ENCODE data around the gene SPAG8. TPM values are rescaled to one million over a fixed set of nuclear protein-coding genes. Genes with fewer than 3 reads are reported as not detected.

The SPAG8 gene
- total RNA-seq, 5 donors from 2014 or later (not counting 1 experiment from before 2014, with no cell fraction given): 2.8 to 7.1 (median 3.8) TPM

Other genes with a start within 250 kb of the SPAG8 start
- gene TESK1, start 207.0 kb downstream of the SPAG8 start, total RNA-seq: 10 to 100 TPM; 24.2 to 56.1 (median 47.6) TPM
- gene CD72, start 193.8 kb downstream of the SPAG8 start, total RNA-seq: 1 to 10 TPM; 2.5 to 9.2 (median 4.9) TPM
- 10 to 100 TPM; 34.9 to 57.1 (median 51.9) TPM for gene SIT1, start 161.3 kb downstream of the SPAG8 start, total RNA-seq
- over 10,000 TPM; 10,537 to 37,987 (median 30,491) TPM for gene RMRP, start 154.2 kb downstream of the SPAG8 start, total RNA-seq
- gene CCDC107, start 154.0 kb downstream of the SPAG8 start, total RNA-seq: 10 to 100 TPM; 17.7 to 29.8 (median 27.5) TPM
- gene ARHGEF39, start 147.1 kb downstream of the SPAG8 start, total RNA-seq: 1 to 10 TPM in 2 of 5 donors, under 1 TPM in 3; 0.12 to 1.3 (median 0.57) TPM
- under 1 TPM in 2 of 5 donors, not detected in 3; 0.19 to 0.46 TPM for gene CA9, start 138.3 kb downstream of the SPAG8 start, total RNA-seq
- gene TPM2, start 122.3 kb downstream of the SPAG8 start, total RNA-seq: 10 to 100 TPM; 21.4 to 66.0 (median 57.5) TPM
- gene TLN1, start 80.1 kb downstream of the SPAG8 start, total RNA-seq: 100 to 1,000 TPM; 229 to 366 (median 294) TPM
- gene CREB3, start 79.6 kb downstream of the SPAG8 start, total RNA-seq: 10 to 100 TPM; 15.9 to 22.6 (median 19.3) TPM
- 10 to 100 TPM; 35.4 to 63.3 (median 60.1) TPM for gene GBA2, start 63.0 kb downstream of the SPAG8 start, total RNA-seq
- gene RGP1, start 63.0 kb downstream of the SPAG8 start, total RNA-seq: 10 to 100 TPM; 20.6 to 36.5 (median 33.5) TPM
- 1 to 10 TPM in 3 of 5 donors, not detected in 2; 1.6 to 5.1 (median 1.6) TPM for gene MSMP, start 58.0 kb downstream of the SPAG8 start, total RNA-seq
- 10 to 100 TPM in 3 of 5 donors, 1 to 10 TPM in 2; 5.9 to 10.9 (median 10.5) TPM for gene NPR2, start 20.7 kb downstream of the SPAG8 start, total RNA-seq
- 10 to 100 TPM; 15.4 to 30.3 (median 28.5) TPM for gene HINT2, start 2.8 kb upstream of the SPAG8 start, total RNA-seq
- not detected for gene FAM221B, start 16.5 kb upstream of the SPAG8 start, total RNA-seq
- gene TMEM8B, start 17.0 kb upstream of the SPAG8 start, total RNA-seq: 10 to 100 TPM in 2 of 5 donors, 1 to 10 TPM in 3; 6.5 to 11.9 (median 7.3) TPM
- not detected for gene OR13J1, start 58.1 kb upstream of the SPAG8 start, total RNA-seq
- gene HRCT1, start 93.9 kb upstream of the SPAG8 start, total RNA-seq: not detected
- gene SPAAR, start 97.2 kb upstream of the SPAG8 start, total RNA-seq: not detected
- not detected for gene OR2S2, start 145.9 kb upstream of the SPAG8 start, total RNA-seq
- gene RECK, start 224.7 kb upstream of the SPAG8 start, total RNA-seq: 10 to 100 TPM in 2 of 5 donors, 1 to 10 TPM in 3; 8.9 to 11.4 (median 9.9) TPM